Psoas muscle (tissue), 8 donors: ENCODE measurements around the gene SLC3A2. TPM values are rescaled to one million over a fixed set of nuclear protein-coding genes. Genes with fewer than 3 reads are reported as not detected.
"Not testable (repeated sequence)": the region's sequence is repeated elsewhere in the genome, so short reads cannot be mapped to it uniquely, and the experiment has no call there.

Experiments
- ATAC-seq, 4 donors: fragments of 200-7000 bp; cut with Tn5 transposase; one replicate each; pipeline ENCODE4 v1.9.1; 2020; ENCODE audit warnings: moderate library complexity in 3 of 4, mild to moderate bottlenecking in 2 of 4
- DNase-seq, 2 donors: peaks; one replicate each; pipeline ENCODE4 v3.0.0-alpha.2; 2020
- H3K27ac ChIP-seq: fragments of 200-600 bp; one replicate; pipeline ENCODE4 v1.8.0; 2022
- H3K27me3 ChIP-seq, 3 donors: fragments of 200-600 bp in 1 of 3; one replicate each; pipeline versions ENCODE4 v1.6.1 to v1.8.0; 2013 to 2022; ENCODE audit warnings: low read length in 2 of 3, mild to moderate bottlenecking in 2 of 3, moderate library complexity in 1 of 3; ENCODE audit not compliant: insufficient read depth in 3 of 3
- H3K36me3 ChIP-seq, 2 donors: fragments of 200-600 bp in 1 of 2; one replicate each; pipeline versions ENCODE4 v1.6.1 to v1.8.0; 2013 to 2022; ENCODE audit warnings: low read depth in 1 of 2, mild to moderate bottlenecking in 1 of 2, moderate library complexity in 1 of 2; ENCODE audit not compliant: insufficient read depth in 1 of 2
- H3K4me1 ChIP-seq: fragments of 200-600 bp; one replicate; pipeline ENCODE4 v1.8.0; 2022
- H3K4me3 ChIP-seq: fragments of 200-600 bp; one replicate; pipeline ENCODE4 v1.8.0; 2022; ENCODE audit warnings: mild to moderate bottlenecking
- H3K9me3 ChIP-seq: fragments of 200-600 bp; one replicate; pipeline ENCODE4 v1.8.0; 2022
- WGBS, 3 donors: extraction: QIAGEN DNeasy Blood & Tissue Kit; methylation state at CpG; one replicate each; pipeline versions ENCODE4 v1.1.6 to v1.1.7; 2013; 5-methylcytosine and 5-hydroxymethylcytosine counted together
- intact Hi-C, 2 donors: fragments of 100-400 bp; cut with DNase I; formaldehyde crosslinking; loops; one replicate each; pipeline versions ENCODE4 v1.11.0 to v1.14.2; 2022
- polyA plus RNA-seq, 3 donors: library from polyadenylated mRNA; stranded (reverse); fragments of 200-250 nt; gene quantifications; one replicate each; pipeline ENCODE4 v1.2.3, GENCODE V29; 2013
- total RNA-seq, 4 donors: library from RNA; stranded (reverse); fragmentation: NEBNext Ultra II Directional in 2 of 4; extraction: Animal tissue kit (Norgen Biotek cat#: 25700) in 2 of 4; gene quantifications; one replicate each; pipeline versions ENCODE4 v1.2.1 to v1.2.4, GENCODE V29; 2021 to 2023
- TF ChIP-seq, protein P1 (sequence below): fragments of 200-600 bp; IDR thresholded peaks from one replicate; pipeline ENCODE4 v1.8.0; 2022; ENCODE audit warnings: antibody characterized with exemption
- donor health status: healthy with polysubstance abuse.
- donor health status: DM: no; HTN: no; CAD: no; lungs with moderate emphysema.
- donor health status: Bipolar disorder and iron deficiency.
- donor health status: healthy.
- donor health status: DM: yes; HTN: yes; CAD: no.
- donor health status: DM: no; HTN: no; CAD: no.
- donor health status: DM: no; HTN: no; CAD: no.
- donor health status: DM: yes; HTN: yes; CAD: no.

Gene SLC3A2
- total and polyA plus RNA-seq, 7 donors, result 62.6 to 374 (median 163) TPM

DNA sequence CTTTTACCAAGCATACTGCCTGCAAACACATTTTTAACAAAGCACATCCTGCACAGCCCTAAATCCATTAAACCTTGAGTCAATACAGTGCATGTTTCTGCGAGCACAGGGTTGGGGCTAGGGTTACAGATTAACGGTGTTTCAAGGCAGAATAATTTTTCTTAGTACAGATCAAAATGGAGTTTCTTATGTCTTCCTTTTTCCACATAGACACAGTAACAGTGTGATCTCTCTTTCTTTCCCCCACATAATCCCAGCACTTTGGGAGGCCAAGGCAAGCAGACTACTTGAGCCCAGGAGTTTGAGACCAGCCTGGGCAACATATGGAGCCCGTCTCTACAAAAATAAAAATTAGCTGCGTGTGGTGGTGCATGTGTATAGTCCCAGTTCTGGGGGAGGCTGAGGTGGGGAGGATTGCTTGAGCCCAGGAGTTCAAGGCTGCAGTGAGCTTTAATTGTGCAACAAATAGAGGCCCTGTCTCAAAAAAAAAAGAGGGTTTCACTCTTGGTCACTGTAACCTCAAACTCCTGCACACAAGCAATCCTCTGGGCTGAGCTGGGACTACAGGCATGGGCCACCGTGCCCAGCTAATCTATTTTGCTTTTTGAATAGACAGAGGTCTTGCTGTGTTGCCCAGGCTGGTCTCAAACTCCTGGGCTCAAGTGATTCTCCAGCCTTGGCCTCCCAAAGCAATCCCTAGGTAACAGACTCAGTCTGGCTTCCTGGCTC is 19.7 kb upstream of the SLC3A2 start:
- TF ChIP-seq, protein P1, sequence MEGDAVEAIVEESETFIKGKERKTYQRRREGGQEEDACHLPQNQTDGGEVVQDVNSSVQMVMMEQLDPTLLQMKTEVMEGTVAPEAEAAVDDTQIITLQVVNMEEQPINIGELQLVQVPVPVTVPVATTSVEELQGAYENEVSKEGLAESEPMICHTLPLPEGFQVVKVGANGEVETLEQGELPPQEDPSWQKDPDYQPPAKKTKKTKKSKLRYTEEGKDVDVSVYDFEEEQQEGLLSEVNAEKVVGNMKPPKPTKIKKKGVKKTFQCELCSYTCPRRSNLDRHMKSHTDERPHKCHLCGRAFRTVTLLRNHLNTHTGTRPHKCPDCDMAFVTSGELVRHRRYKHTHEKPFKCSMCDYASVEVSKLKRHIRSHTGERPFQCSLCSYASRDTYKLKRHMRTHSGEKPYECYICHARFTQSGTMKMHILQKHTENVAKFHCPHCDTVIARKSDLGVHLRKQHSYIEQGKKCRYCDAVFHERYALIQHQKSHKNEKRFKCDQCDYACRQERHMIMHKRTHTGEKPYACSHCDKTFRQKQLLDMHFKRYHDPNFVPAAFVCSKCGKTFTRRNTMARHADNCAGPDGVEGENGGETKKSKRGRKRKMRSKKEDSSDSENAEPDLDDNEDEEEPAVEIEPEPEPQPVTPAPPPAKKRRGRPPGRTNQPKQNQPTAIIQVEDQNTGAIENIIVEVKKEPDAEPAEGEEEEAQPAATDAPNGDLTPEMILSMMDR, result no peak
- Histone ChIP-seq H3K9me3 (no peaks in the 10 kb centered on the region), H3K4me1 (peaks cover 8% of the 10 kb centered on the region), H3K27ac (no peak overlapping the region), H3K4me3 (no peak overlapping the region), H3K27me3 (no peaks in the 10 kb centered on the region), H3K36me3 (no peaks in the 10 kb centered on the region)
- DNase-seq, result no peak
- WGBS, 3 donors, result 76 to 77% (median 76%) methylated on average over 5 of the region's 5 CpGs
- ATAC-seq, result no peak
- intact Hi-C loops, result loop anchor here (5.0 to 10.0 kb wide), 3 partner anchors 74 to 476 kb away; partner anchors contain the start of gene TMEM179B (in 1 of the 2)

- intact Hi-C loops, result loop anchor here (2.0 to 10.0 kb wide), 4 partner anchors 74 to 477 kb away; partner anchors contain the start of gene TMEM179B (in 2 of the 2)
- not testable (repeated sequence) for H3K27ac ChIP-seq, H3K4me1 ChIP-seq, H3K36me3 ChIP-seq, H3K4me3 ChIP-seq, DNase-seq, H3K9me3 ChIP-seq, H3K27me3 ChIP-seq, ATAC-seq
- WGBS, 3 donors, result 85 to 90% (median 88%) methylated on average over 16 of the region's 16 CpGs
Observed at GRCh38 chr11:62861564-62862192, 19.0 kb upstream of the SLC3A2 start.

- no peaks in the 10 kb centered on the region for H3K9me3 ChIP-seq
- DNase-seq (no peak), ATAC-seq (no peak)
- H3K4me3 ChIP-seq, result no peak overlapping the region
- 66 to 78% (median 69%) methylated on average over 4 of the region's 4 CpGs for WGBS, 3 donors
- no peaks in the 10 kb centered on the region for H3K36me3 ChIP-seq
- no peaks in the 10 kb centered on the region for H3K4me1 ChIP-seq
- H3K27me3 ChIP-seq, result no peaks in the 10 kb centered on the region
- intact Hi-C loops, result loop anchor here (2.0 to 10.0 kb wide), 4 partner anchors 77 to 479 kb away; partner anchors contain the start of gene TMEM179B (in 2 of the 2)
- TF ChIP-seq, protein P1, result no peak
- H3K27ac ChIP-seq, result no peak overlapping the region
Observed at GRCh38 chr11:62863687-62864335, 16.9 kb upstream of the SLC3A2 start.

DNA sequence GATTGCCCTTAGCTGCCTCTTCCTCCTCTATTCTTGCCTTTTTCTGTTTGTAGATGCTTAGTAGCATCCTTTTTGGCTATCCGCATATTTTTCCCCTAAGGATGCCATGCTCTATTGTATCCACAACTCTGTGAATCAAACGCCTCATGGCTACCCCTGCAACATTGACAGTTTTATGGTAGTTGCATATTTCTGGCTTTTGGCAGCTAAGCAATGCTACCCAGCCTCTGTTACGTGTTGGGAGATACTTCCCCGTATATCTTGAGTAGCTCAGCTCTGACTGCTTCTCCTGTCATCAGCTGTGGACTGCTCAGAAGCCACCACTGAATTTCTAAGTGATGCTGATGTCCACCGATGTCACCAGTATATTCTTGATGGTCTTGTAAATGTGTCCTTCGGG is 15.1 kb upstream of the SLC3A2 start:
- DNase-seq (no peak), ATAC-seq (no peak)
- TF ChIP-seq, protein P1, result no peak
- Histone ChIP-seq H3K27ac (no peak overlapping the region), H3K4me3 (no peak overlapping the region), H3K36me3 (no peaks in the 10 kb centered on the region), H3K4me1 (no peaks in the 10 kb centered on the region), H3K9me3 (no peaks in the 10 kb centered on the region), H3K27me3 (no peaks in the 10 kb centered on the region)
- 81 to 85% (median 84%) methylated on average over 6 of the region's 6 CpGs for WGBS, 3 donors
- intact Hi-C loops, result loop anchor here (10.0 kb wide), 2 partner anchors 471 to 481 kb away; no protein-coding TSS in a partner anchor

- ATAC-seq (no peak), DNase-seq (no peak)
- Histone ChIP-seq H3K27me3 (no peaks in the 10 kb centered on the region), H3K9me3 (no peaks in the 10 kb centered on the region), H3K27ac (no peak overlapping the region), H3K4me3 (no peak overlapping the region), H3K4me1 (peaks cover 11% of the 10 kb centered on the region), H3K36me3 (no peaks in the 10 kb centered on the region)
- WGBS, 3 donors, result 71 to 83% (median 76%) methylated on average over 7 of the region's 7 CpGs
- TF ChIP-seq, protein P1, result no peak
- intact Hi-C loops, result no loop called here
Observed at GRCh38 chr11:62874851-62875250, 5.8 kb upstream of the SLC3A2 start.
